Adrenal gland (tissue), 5 donors: ENCODE measurements around the gene SCN4A.

Experiments
- CTCF ChIP-seq, 6 experiments: fragments of 450-650 bp in 4 of 6; fragments of 200-600 bp in 2 of 6; sonication (generic) in 1 of 6; IDR thresholded peaks; 1 replicate in 5 of 6; 2 replicates in 1 of 6; pipeline versions ENCODE4 v1.5.1 to v1.8.0; 2016 to 2021; ENCODE audit warnings: antibody characterized with exemption in 6 of 6, mild to moderate bottlenecking in 2 of 6, moderate library complexity in 1 of 6
- POLR2A ChIP-seq, 2 donors: fragments of 450-650 bp; IDR thresholded peaks; one replicate each; pipeline ENCODE4 v1.6.1; 2017; ENCODE audit warnings: antibody characterized with exemption in 2 of 2, mild to moderate bottlenecking in 2 of 2, moderate library complexity in 1 of 2
- donor health status: DM: no; HTN: no; CAD: no.

GRCh38 chr17:64002658-64003525, 30.2 kb upstream of the SCN4A start:
- no peak for TF ChIP-seq CTCF (IDR thresholded peaks at IDR 0.05)
- TF ChIP-seq POLR2A (IDR thresholded peaks at IDR 0.05), result no peak
